Left renal cortex interstitium (tissue), 4 donors: Measurements from ENCODE around the gene PDE9A. TPM values are rescaled to one million over a fixed set of nuclear protein-coding genes. Genes with fewer than 3 reads are reported as not detected.
"Not testable (repeated sequence)": the region's sequence is repeated elsewhere in the genome, so short reads cannot be mapped to it uniquely, and the experiment has no call there.

Experiments used
- DNase-seq, 4 donors: peaks; one replicate each; pipeline ENCODE4 v3.0.0-alpha.2; 2013; ENCODE audit warnings: low read depth in 4 of 4, low spot score in 2 of 4, missing footprints in 1 of 4
- polyA plus RNA-seq, 4 donors: library from polyadenylated mRNA; unstranded; fragments of 120-200 nt; gene quantifications; one replicate each; pipeline ENCODE4 v1.2.1, GENCODE V29; 2013; ENCODE audit not compliant: insufficient read length in 4 of 4

PDE9A gene
- polyA plus RNA-seq, 4 donors: 35.9 to 45.0 (median 38.7) TPM

DNA sequence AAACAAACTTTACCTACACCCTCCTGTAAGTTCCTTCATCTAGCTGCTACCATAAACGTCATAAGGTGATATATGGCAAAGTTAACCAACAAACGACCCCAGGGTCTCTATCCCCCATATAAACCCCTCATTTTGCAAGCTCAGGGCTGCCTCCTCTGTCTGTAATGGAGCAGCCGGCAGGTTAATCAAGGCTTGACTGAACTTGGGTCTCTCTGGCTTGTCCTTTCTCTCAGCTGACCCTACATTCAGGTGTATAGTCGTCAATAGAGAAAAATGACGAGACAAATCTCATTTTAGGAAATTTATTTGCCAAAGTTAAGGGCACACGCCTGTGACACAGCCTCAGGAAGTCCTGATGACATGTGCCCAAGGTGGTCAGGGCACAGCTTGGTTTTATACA, 158.5 kb downstream of the PDE9A start:
- DNase-seq: no peak

DNA sequence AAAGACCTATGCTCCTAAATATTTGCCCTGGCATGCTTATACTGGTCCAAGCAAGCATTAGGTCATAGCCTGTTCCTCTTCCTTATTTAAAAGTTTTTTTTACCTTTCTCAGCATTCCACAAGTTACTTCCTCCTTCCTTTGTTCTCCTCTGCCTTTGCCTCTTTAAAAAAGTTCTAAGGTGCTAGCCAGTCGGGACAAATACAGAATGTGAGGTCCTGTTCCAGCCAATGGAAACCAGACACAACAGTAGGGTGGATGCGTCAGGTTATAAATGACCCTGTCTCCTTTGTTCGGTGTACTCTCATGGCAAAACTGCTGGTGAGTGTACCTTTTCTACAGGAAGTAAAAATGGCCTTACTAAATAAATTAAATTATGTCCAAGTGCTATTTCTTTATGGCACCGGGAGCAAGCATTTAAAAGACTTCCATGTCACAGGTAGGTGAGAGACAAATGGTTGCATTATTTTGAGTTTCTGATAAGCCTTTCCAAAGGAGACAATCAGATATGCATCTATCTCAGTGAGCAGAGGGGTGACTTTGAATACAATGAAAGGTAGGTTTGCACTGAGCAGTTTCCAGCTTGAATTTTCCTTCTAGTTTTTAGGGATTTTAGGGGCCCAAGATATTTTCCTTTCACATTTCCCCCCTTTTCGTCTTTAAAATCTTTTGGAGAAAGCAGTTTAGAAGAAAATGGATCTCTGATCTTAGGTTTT, 159.3 kb downstream of the PDE9A start:
- DNase-seq: not testable (repeated sequence)

DNA sequence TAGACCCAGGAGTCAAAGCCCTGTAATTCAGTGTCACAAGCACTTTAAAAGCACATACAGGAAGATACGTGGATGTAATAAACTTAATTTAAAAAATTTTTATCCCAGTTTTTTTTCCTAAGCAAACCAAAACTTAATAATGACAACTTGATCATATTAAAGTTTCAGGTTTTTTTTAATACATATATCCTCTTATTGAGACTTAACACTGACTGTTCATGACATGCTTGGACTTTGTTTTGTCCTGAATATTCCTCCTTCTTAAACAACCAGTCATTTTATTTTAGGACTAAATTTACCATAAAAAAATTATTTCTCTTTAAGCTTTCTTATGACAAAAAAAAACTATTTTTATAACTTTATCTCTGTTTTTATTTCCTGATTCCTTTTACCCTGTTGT, 161.8 kb downstream of the PDE9A start:
- DNase-seq: no peak

DNA sequence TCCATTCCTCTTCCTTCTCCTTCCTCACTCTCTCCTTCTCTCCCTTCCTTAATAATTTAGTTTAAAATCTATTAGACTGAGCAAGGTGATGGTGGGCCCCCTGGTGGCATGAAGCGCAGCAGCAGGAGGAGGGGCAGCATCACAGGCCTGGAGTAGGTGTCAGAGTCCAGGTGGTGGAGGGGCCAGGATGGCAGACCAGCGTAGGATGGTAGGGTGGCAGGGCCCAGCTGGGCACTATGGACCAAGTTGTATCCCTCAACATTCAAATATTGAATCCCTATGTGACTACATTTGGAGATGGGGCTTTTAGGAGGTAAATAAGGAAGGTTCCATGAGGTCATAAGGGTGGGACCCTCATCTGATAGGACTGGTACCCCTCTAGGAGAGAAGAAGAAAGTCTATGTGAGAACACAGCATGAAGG, 164.9 kb downstream of the PDE9A start:
- peak in 2 of 4 donors; percentile 14 to 29 for DNase-seq

DNA sequence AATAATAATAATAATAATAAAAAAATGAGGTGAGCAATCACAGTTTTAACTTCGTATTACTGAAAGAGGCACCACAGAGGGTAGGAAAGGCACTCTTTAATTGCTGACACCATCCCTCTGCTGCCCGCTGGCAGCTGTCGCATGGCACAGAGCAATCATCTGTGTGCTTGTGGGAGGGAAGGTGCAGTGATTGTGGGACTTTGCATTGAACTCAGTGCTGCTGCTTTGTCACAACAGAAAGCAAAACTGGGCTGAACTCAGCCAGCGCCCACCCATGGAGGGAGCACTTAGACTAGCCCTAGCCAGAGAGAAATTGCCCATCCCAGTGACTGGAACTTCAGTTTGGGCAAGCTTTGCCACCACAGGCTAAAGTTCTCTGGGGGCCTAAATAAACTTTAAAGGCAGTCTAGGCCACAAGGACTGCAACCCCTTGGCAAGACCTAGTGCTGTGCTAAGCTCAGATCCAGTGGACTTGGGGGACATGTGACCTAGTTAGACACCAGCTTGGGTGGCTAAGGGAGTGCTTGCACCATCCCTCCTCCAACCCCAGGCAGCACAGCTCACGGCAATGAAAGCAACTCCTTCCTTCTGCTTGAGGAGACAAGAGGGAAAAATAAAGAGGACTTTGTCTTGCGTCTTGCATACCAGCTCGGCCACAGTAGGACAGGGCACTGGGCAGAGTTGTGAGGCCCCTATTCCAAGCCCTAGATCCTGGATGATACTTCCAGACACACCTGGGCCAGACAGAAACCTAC, 166.6 kb downstream of the PDE9A start:
- no peak for DNase-seq

DNA sequence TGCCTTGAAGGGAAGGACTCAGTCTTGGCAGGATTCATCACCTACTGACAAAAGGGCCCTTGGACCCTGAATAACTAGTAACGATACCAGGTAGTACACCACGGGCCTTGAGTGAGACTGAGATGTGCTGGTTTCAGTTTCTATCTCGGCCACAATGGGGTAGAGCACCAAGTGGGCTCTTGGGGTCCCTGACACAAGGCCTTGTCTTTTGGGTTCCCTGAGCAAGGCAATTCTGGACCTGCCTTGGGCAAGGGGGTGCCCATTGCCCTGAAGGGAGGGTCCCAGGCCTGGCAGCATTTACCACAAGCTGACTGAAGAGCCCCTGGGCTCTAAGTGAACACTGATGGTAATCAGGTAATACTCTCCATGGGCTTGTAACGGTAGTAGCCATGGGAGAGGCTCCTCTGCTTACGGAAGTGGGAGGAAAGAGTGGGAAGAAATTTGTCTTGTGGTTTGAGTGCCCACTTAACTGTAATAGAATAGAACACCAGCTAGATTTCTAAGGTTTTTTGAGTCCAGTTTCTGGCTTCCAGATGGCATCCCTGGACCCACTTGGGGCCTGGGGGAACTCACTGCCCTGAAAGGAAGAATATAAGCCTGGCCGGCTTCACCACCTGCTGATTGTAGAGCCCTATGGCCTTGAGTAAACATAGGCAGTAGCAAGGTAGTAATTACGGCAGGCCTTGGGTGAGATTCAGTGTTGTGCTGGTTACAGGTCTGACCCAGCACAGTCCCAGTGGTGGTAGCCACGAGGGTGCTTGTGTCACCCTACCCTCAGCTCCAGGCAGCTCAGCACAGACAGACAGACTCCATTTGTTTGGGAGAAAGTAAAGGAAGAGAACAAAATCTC, 167.4 kb downstream of the PDE9A start:
- DNase-seq: no peak

Other genes with a start within 250 kb of the PDE9A start
- gene UBASH3A, start 249.7 kb upstream of the PDE9A start, polyA plus RNA-seq: under 1 TPM in 2 of 4 donors, not detected in 2; 0.06 TPM
- gene RSPH1, start 157.4 kb upstream of the PDE9A start, polyA plus RNA-seq: 10 to 100 TPM; 10.5 to 15.5 (median 12.8) TPM
- 10 to 100 TPM in 2 of 4 donors, 1 to 10 TPM in 2; 7.1 to 10.5 (median 9.5) TPM for gene SLC37A1, start 139.8 kb upstream of the PDE9A start, polyA plus RNA-seq
- gene WDR4, start 225.9 kb downstream of the PDE9A start, polyA plus RNA-seq: 10 to 100 TPM in 3 of 4 donors, 1 to 10 TPM in 1; 8.0 to 16.6 (median 13.1) TPM
- gene NDUFV3, start 239.7 kb downstream of the PDE9A start, polyA plus RNA-seq: 10 to 100 TPM; 38.5 to 47.1 (median 43.2) TPM